Femur (tissue), 1 donor: Measurements from ENCODE around the gene SLC25A45.

Experiments
- DNase-seq: peaks from one replicate; pipeline ENCODE4 v3.0.0-alpha.2; 2017

SLC25A45 gene

DNA sequence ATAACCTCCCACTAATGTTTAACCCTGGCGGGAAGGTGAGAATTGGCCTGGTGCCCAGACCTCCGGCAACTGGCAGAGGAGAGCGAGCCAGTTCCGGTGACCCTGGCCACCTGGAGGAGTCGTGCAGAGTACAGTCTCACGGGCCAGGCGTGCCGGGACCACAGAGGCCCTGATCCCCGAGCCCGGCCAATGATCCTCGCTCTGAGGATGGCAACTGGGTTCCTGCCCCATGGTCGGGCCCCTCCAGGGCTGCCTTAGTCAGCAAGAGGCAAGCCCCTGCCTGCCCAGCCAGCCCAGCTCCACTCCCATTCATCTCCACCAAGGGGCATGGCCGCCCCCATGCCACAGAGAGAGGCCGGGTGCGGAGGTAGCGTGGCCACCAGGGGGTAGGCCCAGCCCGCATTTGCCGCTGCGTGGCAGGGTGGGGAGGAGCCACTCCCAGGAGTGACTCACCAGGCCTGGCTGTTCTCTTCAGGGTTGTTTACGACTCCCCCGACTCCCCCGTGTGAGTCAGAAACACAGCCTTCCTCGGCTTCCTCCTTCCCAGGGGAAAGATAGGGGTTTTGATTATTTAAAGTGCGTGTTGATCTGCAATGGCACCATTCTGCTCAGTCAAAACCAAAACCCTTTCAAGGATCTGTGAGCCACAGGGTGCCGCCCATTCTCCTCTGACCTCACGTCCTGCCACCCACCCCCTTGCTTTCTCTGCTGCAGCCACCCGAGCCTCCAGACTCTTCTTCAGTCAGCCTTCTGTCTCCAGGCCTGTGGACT is at the start of gene SLC25A45:
SLC25A45 (minus strand) TSS at position 614 of the 771 bp plus-strand sequence. CDS start 695 bp downstream, outside the sequence.
- DNase-seq: peak; percentile 93

DNA sequence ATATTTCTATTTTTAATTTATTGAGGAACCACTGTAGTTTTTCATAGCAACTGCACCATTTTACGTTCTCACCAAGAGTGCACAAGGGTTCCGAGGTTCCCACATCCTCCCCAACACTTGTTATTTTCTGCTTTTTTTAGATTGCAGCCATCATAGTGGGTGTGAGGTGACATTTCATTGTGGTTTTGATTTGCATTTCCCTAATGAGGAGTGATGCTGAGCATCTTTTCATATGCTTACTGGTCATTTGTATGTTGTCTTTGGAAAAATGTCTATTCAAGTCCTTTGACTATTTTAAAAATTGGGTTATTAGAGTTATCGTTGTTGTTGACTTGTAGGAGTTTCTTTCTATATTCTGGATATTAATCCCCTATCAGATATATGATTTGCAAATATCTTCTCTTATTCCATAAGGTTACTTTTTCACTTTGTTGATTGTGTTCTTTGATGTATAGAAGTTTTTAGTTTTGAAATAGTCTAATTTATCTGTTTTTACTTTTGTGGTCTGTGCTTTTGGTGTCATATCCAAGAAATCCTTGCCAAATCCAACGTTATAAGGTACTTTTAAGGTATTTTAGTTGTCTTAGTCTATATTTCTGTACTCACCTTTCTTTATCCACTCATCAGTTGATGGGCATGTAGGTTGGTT is 49.1 kb upstream of the SLC25A45 start:
- DNase-seq: no peak

GRCh38 chr11:65430406-65431217 is 48.2 kb upstream of the SLC25A45 start:
- no peak for DNase-seq

DNA sequence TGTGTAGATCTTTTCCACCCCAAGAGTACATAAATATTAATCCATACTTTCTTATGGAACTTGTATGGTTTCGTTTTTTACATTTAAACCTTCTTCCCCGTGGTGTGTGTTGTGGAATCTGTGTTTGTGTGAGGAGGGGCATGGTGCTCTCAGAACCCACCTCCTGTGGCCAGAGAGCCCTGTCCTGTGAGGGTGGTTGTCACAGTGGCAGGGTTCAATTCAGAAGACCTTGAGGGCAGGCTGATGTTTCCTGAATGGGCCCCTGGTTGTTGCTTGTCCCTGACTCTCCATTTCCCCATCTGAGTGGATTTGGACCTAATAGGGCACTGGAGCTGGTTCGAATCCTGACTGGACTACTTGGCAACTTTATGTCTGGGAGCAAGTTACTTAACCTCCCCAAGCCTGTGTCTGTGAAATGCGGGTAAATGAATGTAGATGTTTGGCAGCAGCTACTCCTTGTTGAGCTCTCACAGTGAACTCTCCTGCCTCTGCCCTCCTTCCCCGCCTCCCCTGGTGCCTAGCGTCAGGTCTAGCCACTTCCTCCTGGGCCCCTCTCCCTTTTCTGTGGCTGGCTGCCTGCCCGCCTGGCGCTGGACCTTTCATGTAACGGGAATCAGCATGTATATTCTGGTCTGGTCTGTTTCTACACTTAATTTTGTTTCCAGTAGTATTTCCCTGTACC is 47.4 kb upstream of the SLC25A45 start:
- peak; percentile 85 for DNase-seq

- no peak for DNase-seq
Observed at GRCh38 chr11:65429068-65429681, 46.7 kb upstream of the SLC25A45 start.

DNA sequence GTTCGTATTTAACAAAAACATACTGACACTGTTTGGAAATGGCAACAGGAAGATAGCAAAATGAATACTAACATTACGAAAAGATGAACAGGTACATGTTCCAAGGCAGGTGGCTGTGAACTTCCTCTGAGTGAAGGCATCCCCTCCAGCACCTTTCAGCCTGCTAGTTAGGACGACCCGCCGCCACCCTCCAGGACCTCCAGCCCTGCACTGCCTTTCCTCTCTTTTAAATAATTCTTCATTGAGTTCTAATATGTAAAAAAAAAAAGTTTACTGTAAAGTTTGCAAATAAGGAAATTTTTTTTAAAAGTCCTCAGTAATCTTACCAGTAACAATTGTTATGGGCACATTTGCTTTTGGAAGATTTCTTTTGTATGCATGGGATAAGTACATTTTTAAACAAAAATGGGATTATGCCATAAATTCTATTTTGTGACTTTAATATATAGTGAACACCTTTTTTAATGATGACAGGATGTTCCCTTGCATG is 46.2 kb upstream of the SLC25A45 start:
- no peak for DNase-seq

GRCh38 chr11:65427691-65428577 is 45.5 kb upstream of the SLC25A45 start:
- DNase-seq: peak; percentile 26

- peak; percentile 40 for DNase-seq
Observed at GRCh38 chr11:65426839-65427690, 44.6 kb upstream of the SLC25A45 start.

DNA sequence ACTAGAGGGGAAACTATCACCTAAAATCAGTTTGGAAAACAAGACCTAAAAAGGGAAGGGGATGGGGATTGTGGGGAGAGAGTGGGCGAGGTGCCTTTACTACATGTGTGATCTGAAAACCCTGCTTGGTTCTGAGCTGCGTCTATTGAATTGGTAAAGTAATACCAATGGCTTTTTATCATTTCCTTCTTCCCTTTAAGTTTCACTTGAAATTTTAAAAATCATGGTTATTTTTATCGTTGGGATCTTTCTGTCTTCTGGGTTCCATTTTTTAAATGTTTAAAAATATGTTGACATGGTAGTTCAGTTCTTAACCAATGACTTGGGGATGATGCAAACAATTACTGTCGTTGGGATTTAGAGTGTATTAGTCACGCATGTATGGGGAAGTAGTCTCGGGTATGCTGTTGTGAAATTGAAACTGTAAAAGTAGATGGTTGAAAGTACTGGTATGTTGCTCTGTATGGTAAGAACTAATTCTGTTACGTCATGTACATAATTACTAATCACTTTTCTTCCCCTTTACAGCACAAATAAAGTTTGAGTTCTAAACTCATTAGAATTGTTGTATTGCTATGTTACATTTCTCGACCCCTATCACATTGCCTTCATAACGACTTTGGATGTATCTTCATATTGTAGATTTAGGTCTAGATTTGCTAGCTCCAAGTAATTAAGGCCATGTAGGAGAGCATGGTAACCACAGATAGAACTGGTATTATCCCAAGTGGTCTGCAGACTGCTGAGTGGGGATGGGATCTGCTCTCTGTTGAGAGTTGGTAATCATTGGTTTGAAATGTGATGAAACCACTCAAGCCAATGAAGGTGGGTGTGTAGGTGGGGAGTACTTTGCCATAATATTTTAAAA is 43.8 kb upstream of the SLC25A45 start:
- DNase-seq: no peak

GRCh38 chr11:65425105-65425970 is 42.9 kb upstream of the SLC25A45 start:
- peak; percentile 65 for DNase-seq

DNA sequence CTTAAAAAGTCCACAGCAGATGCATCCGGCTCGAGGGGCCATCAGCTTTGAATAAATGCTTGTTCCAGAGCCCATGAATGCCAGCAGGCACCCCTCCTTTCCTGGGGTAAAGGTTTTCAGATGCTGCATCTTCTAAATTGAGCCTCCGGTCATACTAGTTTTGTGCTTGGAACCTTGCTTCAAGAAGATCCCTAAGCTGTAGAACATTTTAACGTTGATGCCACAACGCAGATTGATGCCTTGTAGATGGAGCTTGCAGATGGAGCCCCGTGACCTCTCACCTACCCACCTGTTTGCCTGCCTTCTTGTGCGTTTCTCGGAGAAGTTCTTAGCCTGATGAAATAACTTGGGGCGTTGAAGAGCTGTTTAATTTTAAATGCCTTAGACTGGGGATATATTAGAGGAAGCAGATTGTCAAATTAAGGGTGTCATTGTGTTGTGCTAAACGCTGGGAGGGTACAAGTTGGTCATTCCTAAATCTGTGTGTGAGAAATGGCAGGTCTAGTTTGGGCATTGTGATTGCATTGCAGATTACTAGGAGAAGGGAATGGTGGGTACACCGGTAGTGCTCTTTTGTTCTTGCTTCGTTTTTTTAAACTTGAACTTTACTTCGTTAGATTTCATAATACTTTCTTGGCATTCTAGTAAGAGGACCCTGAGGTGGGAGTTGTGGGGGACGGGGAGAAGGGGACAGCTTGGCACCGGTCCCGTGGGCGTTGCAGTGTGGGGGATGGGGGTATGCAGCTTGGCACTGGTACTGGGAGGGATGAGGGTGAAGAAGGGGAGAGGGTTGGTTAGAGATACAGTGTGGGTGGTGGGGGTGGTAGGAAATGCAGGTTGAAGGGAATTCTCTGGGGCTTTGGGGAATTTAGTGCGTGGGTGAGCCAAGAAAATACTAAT is 42.0 kb upstream of the SLC25A45 start:
- DNase-seq: peak; percentile 57

DNA sequence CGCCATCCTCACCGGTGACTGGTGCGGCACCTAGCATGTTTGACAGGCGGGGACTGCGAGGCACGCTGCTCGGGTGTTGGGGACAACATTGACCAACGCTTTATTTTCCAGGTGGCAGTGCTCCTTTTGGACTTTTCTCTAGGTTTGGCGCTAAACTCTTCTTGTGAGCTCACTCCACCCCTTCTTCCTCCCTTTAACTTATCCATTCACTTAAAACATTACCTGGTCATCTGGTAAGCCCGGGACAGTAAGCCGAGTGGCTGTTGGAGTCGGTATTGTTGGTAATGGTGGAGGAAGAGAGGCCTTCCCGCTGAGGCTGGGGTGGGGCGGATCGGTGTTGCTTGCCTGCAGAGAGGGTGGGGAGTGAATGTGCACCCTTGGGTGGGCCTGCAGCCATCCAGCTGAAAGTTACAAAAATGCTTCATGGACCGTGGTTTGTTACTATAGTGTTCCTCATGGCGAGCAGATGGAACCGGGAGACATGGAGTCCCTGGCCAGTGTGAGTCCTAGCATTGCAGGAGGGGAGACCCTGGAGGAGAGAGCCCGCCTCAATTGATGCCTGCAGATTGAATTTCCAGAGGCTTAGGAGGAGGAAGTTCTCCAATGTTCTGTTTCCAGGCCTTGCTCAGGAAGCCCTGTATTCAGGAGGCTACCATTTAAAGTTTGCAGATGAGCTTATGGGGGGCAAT is 41.2 kb upstream of the SLC25A45 start:
- peak; percentile 25 for DNase-seq

DNA sequence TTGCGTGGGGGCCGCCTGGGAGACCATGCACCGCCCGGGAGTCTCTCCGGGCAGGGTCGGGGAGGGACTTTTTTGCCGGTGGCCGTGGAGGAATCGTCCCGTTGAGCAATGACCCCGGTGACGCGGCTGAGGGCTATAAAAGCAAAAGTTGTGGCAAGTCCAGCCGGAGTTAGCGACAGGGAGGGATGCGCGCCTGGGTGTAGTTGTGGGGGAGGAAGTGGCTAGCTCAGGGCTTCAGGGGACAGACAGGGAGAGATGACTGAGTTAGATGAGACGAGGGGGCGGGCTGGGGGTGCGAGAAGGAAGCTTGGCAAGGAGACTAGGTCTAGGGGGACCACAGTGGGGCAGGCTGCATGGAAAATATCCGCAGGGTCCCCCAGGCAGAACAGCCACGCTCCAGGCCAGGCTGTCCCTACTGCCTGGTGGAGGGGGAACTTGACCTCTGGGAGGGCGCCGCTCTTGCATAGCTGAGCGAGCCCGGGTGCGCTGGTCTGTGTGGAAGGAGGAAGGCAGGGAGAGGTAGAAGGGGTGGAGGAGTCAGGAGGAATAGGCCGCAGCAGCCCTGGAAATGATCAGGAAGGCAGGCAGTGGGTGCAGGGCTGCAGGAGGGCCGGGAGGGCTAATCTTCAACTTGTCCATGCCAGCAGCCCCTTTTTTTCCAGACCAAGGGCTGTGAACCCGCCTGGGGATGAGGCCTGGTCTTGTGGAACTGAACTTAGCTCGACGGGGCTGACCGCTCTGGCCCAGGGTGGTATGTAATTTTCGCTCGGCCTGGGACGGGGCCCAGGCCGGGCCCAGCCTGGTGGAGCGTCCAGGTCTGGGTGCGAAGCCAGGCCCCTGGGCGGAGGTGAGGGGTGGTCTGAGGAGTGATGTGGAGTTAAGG is 40.4 kb upstream of the SLC25A45 start, which contains the start of gene NEAT1:
NEAT1 (plus strand) TSS at position 166 of the 883 bp plus-strand sequence.
- DNase-seq: peak; percentile 96

DNA sequence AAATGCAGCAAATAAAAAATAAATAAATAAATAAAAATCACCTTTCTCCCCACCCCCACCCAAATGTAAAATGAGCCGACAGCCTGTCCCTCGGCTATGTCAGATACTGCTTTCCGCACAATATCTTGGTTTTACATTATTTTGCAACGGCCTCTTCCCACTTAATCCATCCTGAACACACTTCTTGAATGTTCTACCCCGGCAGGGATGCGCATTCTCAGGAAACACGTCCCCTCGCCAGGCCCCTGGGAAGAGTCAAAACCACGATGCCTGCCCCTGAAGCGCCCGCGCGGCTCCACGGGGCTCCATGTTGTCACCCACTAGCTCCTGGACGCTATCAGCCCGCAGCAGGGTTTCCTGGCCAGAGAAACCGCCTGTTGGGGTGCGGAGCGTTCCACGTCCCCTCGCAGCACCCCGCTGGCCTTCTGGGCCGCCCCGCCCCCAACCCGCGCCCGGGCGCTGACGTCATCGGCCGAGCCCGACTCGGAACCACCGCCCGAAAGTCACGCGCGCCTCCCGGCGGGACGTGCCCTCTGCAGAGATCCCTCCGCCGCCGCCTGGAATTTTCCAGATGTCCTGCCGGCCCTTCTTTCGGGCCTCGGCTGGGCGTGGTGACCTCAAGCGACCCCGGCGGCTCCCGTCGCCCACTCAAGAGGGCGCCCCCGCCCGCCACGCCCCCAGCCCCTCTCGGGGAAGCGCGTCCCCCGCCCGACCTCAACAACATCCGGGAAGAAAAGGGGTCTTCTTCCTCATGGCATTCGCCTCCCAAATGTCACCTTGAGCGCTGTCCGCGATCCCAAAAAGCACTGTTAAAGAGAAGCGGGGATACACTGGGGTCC is 39.6 kb upstream of the SLC25A45 start:
- DNase-seq: peak; percentile 98
